HL-60 (cell line): Measurements from ENCODE around the gene KLHL11.
"Not testable (repeated sequence)": the region's sequence is repeated elsewhere in the genome, so short reads cannot be mapped to it uniquely, and the experiment has no call there.

Experiments
- POLR2AphosphoS5 ChIP-seq: IDR thresholded peaks from 2 replicates; pipeline ENCODE4 v1.6.1; 2012; ENCODE audit warnings: low read depth
- TF ChIP-seq, protein P1 (sequence below): IDR thresholded peaks from one replicate; pipeline ENCODE4 v1.5.1; 2011; ENCODE audit warnings: low read length, control low read depth, inconsistent platforms; ENCODE audit not compliant: insufficient read depth

DNA sequence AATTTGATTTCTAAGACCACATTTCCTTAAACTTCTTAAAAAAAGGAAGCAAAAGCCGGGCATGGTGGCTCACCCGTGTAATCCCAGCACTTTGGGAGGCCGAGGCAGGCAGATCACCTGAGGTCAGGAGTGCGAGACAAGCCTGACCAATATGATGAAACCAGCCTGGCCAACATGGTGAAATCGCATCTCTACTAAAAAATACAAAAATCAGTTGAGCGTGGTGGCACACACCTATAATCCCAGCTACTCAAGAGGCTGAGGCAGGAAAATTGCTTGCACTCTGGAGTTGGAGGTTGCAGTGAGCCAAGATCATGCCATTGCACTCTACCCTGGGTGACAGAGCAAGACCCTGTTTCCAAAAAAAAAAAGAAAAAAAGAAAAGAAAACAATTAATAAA, 24.4 kb downstream of the KLHL11 start:
- TF ChIP-seq, protein P1, sequence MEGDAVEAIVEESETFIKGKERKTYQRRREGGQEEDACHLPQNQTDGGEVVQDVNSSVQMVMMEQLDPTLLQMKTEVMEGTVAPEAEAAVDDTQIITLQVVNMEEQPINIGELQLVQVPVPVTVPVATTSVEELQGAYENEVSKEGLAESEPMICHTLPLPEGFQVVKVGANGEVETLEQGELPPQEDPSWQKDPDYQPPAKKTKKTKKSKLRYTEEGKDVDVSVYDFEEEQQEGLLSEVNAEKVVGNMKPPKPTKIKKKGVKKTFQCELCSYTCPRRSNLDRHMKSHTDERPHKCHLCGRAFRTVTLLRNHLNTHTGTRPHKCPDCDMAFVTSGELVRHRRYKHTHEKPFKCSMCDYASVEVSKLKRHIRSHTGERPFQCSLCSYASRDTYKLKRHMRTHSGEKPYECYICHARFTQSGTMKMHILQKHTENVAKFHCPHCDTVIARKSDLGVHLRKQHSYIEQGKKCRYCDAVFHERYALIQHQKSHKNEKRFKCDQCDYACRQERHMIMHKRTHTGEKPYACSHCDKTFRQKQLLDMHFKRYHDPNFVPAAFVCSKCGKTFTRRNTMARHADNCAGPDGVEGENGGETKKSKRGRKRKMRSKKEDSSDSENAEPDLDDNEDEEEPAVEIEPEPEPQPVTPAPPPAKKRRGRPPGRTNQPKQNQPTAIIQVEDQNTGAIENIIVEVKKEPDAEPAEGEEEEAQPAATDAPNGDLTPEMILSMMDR, result not testable (repeated sequence)
- TF ChIP-seq POLR2AphosphoS5, result not testable (repeated sequence)
